22Rv1 (cell line): ENCODE data around the gene SGCD.
A peak's percentile ranks its signal among the peaks of the same experiment; 100 is the strongest.

Experiments used
- H3K27ac ChIP-seq: fragments of 450-650 bp; 2 replicates; pipeline ENCODE4 v1.5.1; 2017
- CTCF ChIP-seq: fragments of 450-650 bp; IDR thresholded peaks from 2 replicates; pipeline ENCODE4 v1.5.1; 2017; ENCODE audit warnings: mild to moderate bottlenecking
- ZFX ChIP-seq: fragments of 450-650 bp; IDR thresholded peaks from 2 replicates; pipeline ENCODE4 v1.6.1; 2017; ENCODE audit warnings: antibody characterized with exemption, borderline replicate concordance

The SGCD gene

DNA sequence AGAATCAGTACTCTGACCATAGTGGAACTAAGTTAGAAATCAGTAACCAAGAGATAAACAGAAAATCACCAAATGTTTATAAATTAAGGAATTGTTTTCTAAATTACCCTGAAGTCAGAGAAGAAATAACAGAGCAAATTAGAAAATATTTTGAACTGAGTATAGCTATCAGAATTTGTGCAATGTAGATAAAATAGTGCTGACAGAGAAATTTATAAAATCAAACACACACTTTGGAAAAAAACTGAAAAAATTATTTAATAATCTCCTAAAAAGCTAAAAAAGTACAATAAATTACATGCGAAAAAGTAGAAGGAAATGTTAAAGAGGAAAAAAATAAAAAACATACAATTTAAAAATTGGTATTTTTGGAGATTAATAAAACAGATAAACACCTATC is 486.0 kb downstream of the SGCD start:
- TF ChIP-seq CTCF (no peak), ZFX (no peak)
- H3K27ac ChIP-seq, result no peak overlapping the region

DNA sequence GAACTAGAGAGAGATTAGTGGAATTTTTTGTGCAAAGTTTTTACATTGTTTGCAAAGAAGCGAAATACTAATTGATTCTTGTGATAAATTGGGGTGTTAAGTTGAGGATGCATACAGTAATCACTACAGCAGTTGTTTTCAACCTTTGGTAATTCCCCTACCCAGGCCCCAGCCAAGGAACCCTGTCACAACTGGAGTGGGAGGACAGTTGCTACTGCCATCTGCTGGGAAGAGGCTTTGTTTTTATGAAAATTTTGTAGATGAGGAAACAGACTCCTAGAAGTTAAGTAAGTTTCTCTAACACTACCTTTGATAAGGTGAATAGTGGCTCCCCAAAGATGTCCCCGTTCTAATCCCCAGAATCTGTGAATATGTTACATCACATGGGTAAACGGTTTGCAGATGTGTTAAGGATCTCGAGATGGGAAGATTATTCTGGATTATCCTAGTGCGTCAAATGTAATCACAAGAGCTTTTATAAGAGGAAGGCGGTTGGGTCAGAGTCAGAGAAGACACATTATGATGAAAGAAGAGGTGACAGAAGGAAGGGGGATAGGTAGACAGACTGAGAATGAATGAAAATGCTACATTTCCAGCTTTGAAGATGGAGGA is 489.1 kb downstream of the SGCD start:
- no peak overlapping the region for H3K27ac ChIP-seq

More for the DNA sequence above, 489.1 kb downstream of the SGCD start:
- peak; percentile 64 for TF ChIP-seq CTCF
- TF ChIP-seq ZFX, result no peak
